NCI-H2227 treated with DMSO at 0.1 percent for 48 hours (cell line): Measurements from ENCODE around the gene CDH13.

Experiments
- DNase-seq: peaks from one replicate; lab custom pipeline; 2025; lab: John Stamatoyannopoulos, UW

The CDH13 gene

GRCh38 chr16:83623091-83623730 lies 996.4 kb downstream of the CDH13 start:
- no peak for DNase-seq

GRCh38 chr16:83623892-83624291 lies 997.1 kb downstream of the CDH13 start:
- no peak for DNase-seq

GRCh38 chr16:83624429-83625120 lies 997.8 kb downstream of the CDH13 start:
- DNase-seq, result no peak

- DNase-seq, result no peak
Measured at GRCh38 chr16:83626204-83626603, 999.4 kb downstream of the CDH13 start.

- no peak for DNase-seq
Measured at GRCh38 chr16:83626676-83627075, 999.9 kb downstream of the CDH13 start.

- DNase-seq, result no peak
Measured at GRCh38 chr16:83627996-83628395, 1001.2 kb downstream of the CDH13 start.

DNA sequence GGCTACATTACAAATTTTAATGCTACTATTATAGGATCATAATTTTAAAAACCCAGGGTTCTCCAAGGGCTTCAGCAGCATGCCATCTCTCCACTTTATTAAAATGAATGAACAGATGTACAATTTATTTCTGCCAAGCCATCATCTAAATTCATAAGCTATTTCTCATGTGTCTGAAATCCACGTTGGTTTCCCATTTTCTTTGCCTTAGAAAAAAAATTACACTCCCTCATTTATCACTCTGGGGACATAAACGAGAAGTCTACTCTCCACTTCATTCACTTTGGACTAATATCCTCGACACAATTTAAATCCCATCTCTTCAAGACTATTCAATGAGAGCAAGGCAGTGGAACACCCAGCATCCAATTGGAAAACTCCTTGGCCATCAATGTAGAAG lies 1002.7 kb downstream of the CDH13 start:
- DNase-seq, result no peak

- DNase-seq, result no peak
Measured at GRCh38 chr16:83629836-83630235, 1003.1 kb downstream of the CDH13 start.

GRCh38 chr16:83630979-83631378 lies 1004.2 kb downstream of the CDH13 start:
- no peak for DNase-seq

DNA sequence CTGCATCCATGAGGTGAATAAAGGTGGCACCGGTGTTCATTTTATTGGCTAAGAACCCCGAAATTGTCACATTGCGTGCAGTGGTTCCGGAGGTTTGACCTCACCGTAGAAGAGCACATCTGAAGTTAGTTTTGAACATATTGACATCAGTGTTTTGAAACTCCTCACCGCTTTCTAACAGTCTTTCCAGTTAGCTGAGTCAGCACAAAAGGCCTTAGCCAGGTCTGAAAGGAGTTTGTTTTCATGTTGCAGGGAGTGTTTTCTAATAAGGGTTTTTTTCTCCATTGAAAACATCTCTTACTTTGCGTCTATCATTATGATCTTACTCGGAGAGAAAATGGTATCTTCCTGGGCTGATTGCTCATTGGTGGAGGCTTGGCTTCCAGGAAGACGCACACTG lies 1006.5 kb downstream of the CDH13 start:
- no peak for DNase-seq

DNA sequence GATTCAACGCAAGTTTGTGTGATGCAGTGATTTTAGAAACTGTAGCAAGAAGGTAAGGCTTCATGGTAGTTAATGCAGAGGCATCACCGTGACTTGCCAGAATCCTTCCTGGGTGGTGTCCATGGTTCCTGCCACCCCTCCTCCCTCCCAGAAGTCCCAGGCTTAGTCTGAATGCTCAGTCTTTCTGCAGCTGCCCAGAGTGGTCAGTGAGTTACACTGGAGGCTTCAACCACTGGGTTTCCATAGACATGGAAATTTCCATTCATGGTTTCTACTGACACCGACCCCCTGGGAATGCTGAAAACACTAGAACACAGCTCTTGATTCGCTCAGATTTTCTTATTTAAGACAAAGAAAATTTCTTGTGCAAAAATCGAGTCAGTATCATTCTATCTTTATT lies 1021.6 kb downstream of the CDH13 start:
- no peak for DNase-seq

GRCh38 chr16:83651871-83652270 lies 1025.1 kb downstream of the CDH13 start:
- DNase-seq, result no peak

- DNase-seq, result no peak
Measured at GRCh38 chr16:83652943-83653342, 1026.2 kb downstream of the CDH13 start.

GRCh38 chr16:83653785-83654184 lies 1027.0 kb downstream of the CDH13 start:
- no peak for DNase-seq

GRCh38 chr16:83660282-83660681 lies 1033.5 kb downstream of the CDH13 start:
- DNase-seq, result no peak

- DNase-seq, result no peak
Measured at GRCh38 chr16:83661656-83662055, 1034.9 kb downstream of the CDH13 start.

DNA sequence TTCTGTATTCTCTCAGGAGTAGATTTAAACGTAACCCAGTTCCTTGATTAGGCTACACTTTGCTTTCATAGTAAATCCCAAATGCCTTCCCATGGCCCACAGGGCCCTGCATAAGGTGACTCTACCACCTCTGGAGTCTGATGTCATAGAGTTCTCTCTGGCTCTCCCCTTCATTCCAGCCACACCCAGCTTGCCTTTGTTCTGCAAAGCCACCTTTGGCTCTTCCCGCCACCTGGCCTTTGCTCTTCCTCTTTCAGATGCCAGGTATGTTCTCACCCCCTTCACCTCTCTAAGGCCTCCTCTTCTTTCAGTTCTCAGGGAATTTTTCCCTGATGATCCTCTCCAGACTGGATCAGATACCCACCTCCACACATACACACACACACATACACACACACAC lies 1039.7 kb downstream of the CDH13 start:
- no peak for DNase-seq

DNA sequence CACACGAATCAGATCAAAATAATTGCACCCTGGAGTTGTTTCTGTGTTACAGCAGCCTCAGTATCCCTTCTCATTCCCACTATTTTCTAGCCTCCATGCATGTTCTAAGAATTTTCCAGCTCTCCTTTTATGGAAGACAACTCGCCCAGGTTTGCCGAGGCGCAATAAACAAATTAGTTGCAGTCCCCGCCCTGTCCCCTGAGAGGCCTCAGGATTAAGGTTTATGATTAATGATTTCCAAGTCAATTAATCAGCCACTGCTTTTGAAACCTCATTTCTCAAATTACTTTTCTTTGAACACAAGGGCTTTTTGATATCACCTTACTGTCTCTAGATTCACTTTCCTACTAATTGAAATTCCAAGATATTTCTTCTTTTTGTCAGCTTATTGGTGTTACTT lies 1042.7 kb downstream of the CDH13 start:
- no peak for DNase-seq

- DNase-seq, result no peak
Measured at GRCh38 chr16:83674931-83675535, 1048.3 kb downstream of the CDH13 start.

- DNase-seq, result no peak
Measured at GRCh38 chr16:83676086-83676485, 1049.3 kb downstream of the CDH13 start.

GRCh38 chr16:83680980-83681379 lies 1054.2 kb downstream of the CDH13 start:
- DNase-seq, result no peak

DNA sequence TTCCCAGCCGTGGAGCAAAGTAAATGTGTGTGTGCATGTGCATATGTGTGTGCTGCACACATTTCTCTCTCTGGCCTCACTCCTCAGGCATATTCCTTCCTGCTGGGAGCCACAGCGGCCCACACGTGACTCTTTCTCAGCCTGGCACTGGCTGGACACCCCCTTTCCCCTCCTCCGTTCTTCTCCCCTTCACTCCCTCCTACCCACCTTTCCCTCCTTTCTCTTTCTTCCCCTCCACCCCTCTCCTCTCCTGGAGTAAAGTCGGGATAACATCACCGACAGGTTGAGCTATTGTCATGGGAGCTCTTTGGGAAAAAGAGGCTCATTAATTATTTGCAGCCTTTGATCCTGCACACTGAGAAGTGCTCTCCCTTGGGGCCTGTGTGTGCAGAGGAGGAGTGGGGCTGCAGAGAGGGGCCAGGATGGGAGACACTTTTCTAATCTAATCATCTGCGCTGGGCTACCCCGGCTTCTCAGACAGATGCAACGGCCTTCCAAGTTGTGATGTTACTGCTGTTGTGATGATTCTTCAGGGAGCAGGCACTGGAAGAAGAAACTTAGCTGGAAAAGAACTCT lies 1054.7 kb downstream of the CDH13 start:
- no peak for DNase-seq
